Measurements from ENCODE around the gene FRMPD3. TPM values are rescaled to one million over a fixed set of nuclear protein-coding genes. Genes with fewer than 3 reads are reported as not detected.

Gene FRMPD3
- total RNA-seq, 1 donor from 2014 or later, result 0.04 TPM

GRCh38 chrX:107429090-107429489 lies 20.4 kb upstream of the FRMPD3 start:
- Mint-ChIP-seq H3K4me1 (no peaks in the 10 kb centered on the region), H3K9me3 (peaks cover 29% of the 10 kb centered on the region)

GRCh38 chrX:107440187-107440586 lies 9.3 kb upstream of the FRMPD3 start:
- no peaks in the 10 kb centered on the region for H4K20me1 ChIP-seq (ENCODE audit: low read depth)
- H3K79me2 ChIP-seq (ENCODE audit: low read depth), result no peaks in the 10 kb centered on the region
- no peak overlapping the region for H3K27ac Mint-ChIP-seq
- no peaks in the 10 kb centered on the region for H3K9me3 Mint-ChIP-seq
- DNase-seq (ENCODE audit: low spot score), result no peak
- no peaks in the 10 kb centered on the region for H3K27me3 ChIP-seq
- H3K4me3 ChIP-seq, result no peak overlapping the region
- H3K36me3 ChIP-seq, result no peaks in the 10 kb centered on the region
- H3K9ac ChIP-seq, result no peak overlapping the region
- H3K27me3 Mint-ChIP-seq (ENCODE audit: insufficient read depth, low read depth), result peaks cover 3% of the 10 kb centered on the region
- H3K4me2 ChIP-seq, result no peak overlapping the region
- no peak overlapping the region for H2AFZ ChIP-seq (replicated peaks)
- TF ChIP-seq EZH2 (IDR thresholded peaks at IDR 0.05), result no peak
- H3K4me1 Mint-ChIP-seq, result no peaks in the 10 kb centered on the region
- peaks cover under 1% of the 10 kb centered on the region for H3K4me1 ChIP-seq
- no peaks in the 10 kb centered on the region for H3F3A ChIP-seq (ENCODE audit: low read depth)
- H3K9me3 ChIP-seq (ENCODE audit: low read depth), result no peaks in the 10 kb centered on the region
- no peak overlapping the region for H3K27ac ChIP-seq
- H3K36me3 Mint-ChIP-seq, result no peaks in the 10 kb centered on the region
- H3K4me3 Mint-ChIP-seq, result no peak overlapping the region

More at GRCh38 chrX:107429090-107429489, 20.4 kb upstream of the FRMPD3 start:
- H3K4me2 ChIP-seq, result no peak overlapping the region
- no peak overlapping the region for H2AFZ ChIP-seq (replicated peaks)
- H3K9ac ChIP-seq, result no peak overlapping the region
- H3K27me3 ChIP-seq, result no peaks in the 10 kb centered on the region
- Mint-ChIP-seq H3K27ac (no peak overlapping the region), H3K4me3 (no peak overlapping the region), H3K36me3 (no peaks in the 10 kb centered on the region), H3K27me3 (ENCODE audit: insufficient read depth, low read depth) (peaks cover 4% of the 10 kb centered on the region)
- TF ChIP-seq CTCF (IDR thresholded peaks at IDR 0.05), result peak; percentile 37
- TF ChIP-seq EZH2 (IDR thresholded peaks at IDR 0.05), result no peak
- H4K20me1 ChIP-seq (ENCODE audit: low read depth), result no peaks in the 10 kb centered on the region
- H3K9me3 ChIP-seq (ENCODE audit: low read depth), result no peaks in the 10 kb centered on the region
- no peak overlapping the region for H3K4me3 ChIP-seq
- H3K4me1 ChIP-seq, result no peaks in the 10 kb centered on the region
- no peaks in the 10 kb centered on the region for H3F3A ChIP-seq (ENCODE audit: low read depth)
- no peaks in the 10 kb centered on the region for H3K36me3 ChIP-seq
- H3K79me2 ChIP-seq (ENCODE audit: low read depth), result no peaks in the 10 kb centered on the region
- no peak overlapping the region for H3K27ac ChIP-seq
- peak; percentile 13 for DNase-seq (ENCODE audit: low spot score)

- Histone ChIP-seq H3F3A (ENCODE audit: low read depth) (no peaks in the 10 kb centered on the region), H3K4me2 (no peak overlapping the region), H3K4me3 (no peak overlapping the region), H4K20me1 (ENCODE audit: low read depth) (no peaks in the 10 kb centered on the region), H2AFZ (replicated peaks) (no peak overlapping the region), H3K27me3 (no peaks in the 10 kb centered on the region), H3K9ac (no peak overlapping the region), H3K4me1 (peaks cover 4% of the 10 kb centered on the region), H3K36me3 (no peaks in the 10 kb centered on the region), H3K27ac (no peak overlapping the region), H3K9me3 (ENCODE audit: low read depth) (no peaks in the 10 kb centered on the region), H3K79me2 (ENCODE audit: low read depth) (no peaks in the 10 kb centered on the region)
- no peak overlapping the region for H3K4me3 Mint-ChIP-seq
- no peaks in the 10 kb centered on the region for H3K9me3 Mint-ChIP-seq
- no peaks in the 10 kb centered on the region for H3K4me1 Mint-ChIP-seq
- no peaks in the 10 kb centered on the region for H3K36me3 Mint-ChIP-seq
- DNase-seq (ENCODE audit: low spot score), result no peak
- TF ChIP-seq EZH2 (IDR thresholded peaks at IDR 0.05) (no peak), CTCF (IDR thresholded peaks at IDR 0.05) (no peak)
- peaks cover 3% of the 10 kb centered on the region for H3K27me3 Mint-ChIP-seq (ENCODE audit: insufficient read depth, low read depth)
- no peak overlapping the region for H3K27ac Mint-ChIP-seq
Observed at GRCh38 chrX:107440692-107441091, 8.8 kb upstream of the FRMPD3 start.

- H3F3A ChIP-seq (ENCODE audit: low read depth), result no peaks in the 10 kb centered on the region
- H3K9me3 Mint-ChIP-seq, result no peaks in the 10 kb centered on the region
- H3K27me3 Mint-ChIP-seq (ENCODE audit: insufficient read depth, low read depth), result peaks cover 3% of the 10 kb centered on the region
- H3K27ac Mint-ChIP-seq, result no peak overlapping the region
- H2AFZ ChIP-seq (replicated peaks), result no peak overlapping the region
- H4K20me1 ChIP-seq (ENCODE audit: low read depth), result no peaks in the 10 kb centered on the region
- H3K27ac ChIP-seq, result no peak overlapping the region
- H3K9ac ChIP-seq, result no peak overlapping the region
- H3K27me3 ChIP-seq, result peaks cover 20% of the 10 kb centered on the region
- no peak for DNase-seq (ENCODE audit: low spot score)
- no peak overlapping the region for H3K4me3 ChIP-seq
- H3K36me3 ChIP-seq, result no peaks in the 10 kb centered on the region
- no peak overlapping the region for H3K4me3 Mint-ChIP-seq
- H3K4me2 ChIP-seq, result no peak overlapping the region
- H3K9me3 ChIP-seq (ENCODE audit: low read depth), result no peaks in the 10 kb centered on the region
- peaks cover 19% of the 10 kb centered on the region for H3K4me1 Mint-ChIP-seq
- peaks cover 4% of the 10 kb centered on the region for H3K4me1 ChIP-seq
- no peaks in the 10 kb centered on the region for H3K36me3 Mint-ChIP-seq
- no peaks in the 10 kb centered on the region for H3K79me2 ChIP-seq (ENCODE audit: low read depth)
- no peak for TF ChIP-seq EZH2 (IDR thresholded peaks at IDR 0.05)
- no peak for TF ChIP-seq EZH2phosphoT487 (IDR thresholded peaks at IDR 0.05)
- no peak for TF ChIP-seq CTCF (IDR thresholded peaks at IDR 0.05)
Observed at GRCh38 chrX:107442914-107443527, 6.4 kb upstream of the FRMPD3 start.
